Forelimb muscle (tissue), 1 donor: ENCODE data around the gene TERB1. TPM values are rescaled to one million over a fixed set of nuclear protein-coding genes. Genes with fewer than 3 reads are reported as not detected.

Experiments used
- DNase-seq: peaks from one replicate; pipeline ENCODE4 v3.0.0-alpha.2; 2013; ENCODE audit warnings: low read depth
- polyA plus RNA-seq: library from polyadenylated mRNA; unstranded; fragments of 120-200 nt; gene quantifications from one replicate; pipeline ENCODE4 v1.2.1, GENCODE V29; 2013; ENCODE audit not compliant: insufficient read length

Gene TERB1
- polyA plus RNA-seq, 1 donor, result not detected

DNA sequence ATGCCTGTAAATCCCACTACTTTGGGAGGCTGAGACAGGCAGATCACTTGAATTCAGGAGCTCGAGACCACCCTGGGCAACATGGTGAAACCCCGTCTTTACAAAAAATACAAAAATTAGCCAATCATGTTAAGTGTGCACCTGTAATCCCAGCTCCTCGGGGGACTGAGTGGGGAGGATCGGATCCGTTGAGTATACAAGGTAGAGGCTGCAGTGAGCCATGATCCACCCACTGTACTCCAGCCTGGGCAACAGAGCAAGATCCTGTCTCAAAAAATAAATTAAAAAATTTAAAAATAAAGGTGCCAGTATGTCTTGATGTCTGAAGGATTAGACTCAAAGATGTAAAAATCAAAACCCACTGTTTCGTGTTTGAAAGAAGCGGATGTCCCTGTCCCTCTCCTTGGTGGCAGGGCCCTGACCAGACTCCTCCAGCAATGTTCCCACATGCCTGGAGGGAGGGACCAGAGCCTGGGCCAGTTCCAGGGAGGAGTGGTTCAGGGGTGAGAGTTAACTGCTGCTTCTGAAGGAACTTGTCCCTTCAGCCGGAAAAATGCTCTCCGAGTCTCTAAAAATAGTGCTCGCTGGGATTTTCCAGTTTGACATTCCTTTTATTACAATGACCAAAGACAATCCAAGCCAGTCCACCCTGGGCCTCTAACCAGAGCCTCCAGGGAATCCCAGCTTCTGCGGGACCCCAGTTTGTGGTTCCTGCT, 95.4 kb downstream of the TERB1 start:
- no peak for DNase-seq

Other genes starting within 250 kb of the TERB1 start
- 26.0 TPM for gene CKLF, start 249.0 kb downstream of the TERB1 start, polyA plus RNA-seq
- gene CMTM1, start 235.1 kb downstream of the TERB1 start, polyA plus RNA-seq, result 7.3 TPM
- gene CMTM2, start 222.1 kb downstream of the TERB1 start, polyA plus RNA-seq, result 0.30 TPM
- gene CMTM3, start 196.9 kb downstream of the TERB1 start, polyA plus RNA-seq, result 57.2 TPM
- 8.8 TPM for gene CMTM4, start 104.8 kb downstream of the TERB1 start, polyA plus RNA-seq
- gene DYNC1LI2, start 50.0 kb downstream of the TERB1 start, polyA plus RNA-seq, result 84.0 TPM
- 42.4 TPM for gene NAE1, start 29.4 kb upstream of the TERB1 start, polyA plus RNA-seq
- not detected for gene CA7, start 42.8 kb upstream of the TERB1 start, polyA plus RNA-seq
- gene PDP2, start 78.9 kb upstream of the TERB1 start, polyA plus RNA-seq, result 3.3 TPM
- gene CDH16, start 117.3 kb upstream of the TERB1 start, polyA plus RNA-seq, result not detected
- gene RRAD, start 124.0 kb upstream of the TERB1 start, polyA plus RNA-seq, result 4.9 TPM
- 89.6 TPM for gene CIAO2B, start 132.8 kb upstream of the TERB1 start, polyA plus RNA-seq
- gene CES2, start 133.9 kb upstream of the TERB1 start, polyA plus RNA-seq, result 26.3 TPM
- gene CES3, start 159.7 kb upstream of the TERB1 start, polyA plus RNA-seq, result 0.40 TPM
- gene CES4A, start 187.0 kb upstream of the TERB1 start, polyA plus RNA-seq, result 3.4 TPM
- 42.5 TPM for gene CBFB, start 227.6 kb upstream of the TERB1 start, polyA plus RNA-seq